ENCODE data around the gene ZNF330.
"Not testable (repeated sequence)": the region's sequence is repeated elsewhere in the genome, so short reads cannot be mapped to it uniquely, and the experiment has no call there.

ZNF330 gene

GRCh38 chr4:141220691-141221659 is at the start of gene ZNF330:
TSS of gene ZNF330 (plus strand) at chr4:141220895. CDS start at chr4:141222372, 1,477 bp downstream.
- peak; percentile 45 for DNase-seq (ENCODE audit: insufficient read length, low spot score)
- TF ChIP-seq CTCF (IDR thresholded peaks at IDR 0.05; ENCODE audit: insufficient read depth, missing control alignments), result peak; percentile 58
- FAIRE-seq, result peak; percentile 60

- no peak for TF ChIP-seq CTCF (IDR thresholded peaks at IDR 0.05; ENCODE audit: insufficient read depth, missing control alignments)
- FAIRE-seq (no peak), DNase-seq (ENCODE audit: insufficient read length, low spot score) (no peak)
Observed at GRCh38 chr4:141174457-141174856, 46.2 kb upstream of the ZNF330 start.

- FAIRE-seq, result no peak
- no peak for TF ChIP-seq CTCF (IDR thresholded peaks at IDR 0.05; ENCODE audit: insufficient read depth, missing control alignments)
- DNase-seq (ENCODE audit: insufficient read length, low spot score), result no peak
Observed at GRCh38 chr4:141177171-141177570, 43.5 kb upstream of the ZNF330 start.

- no peak for FAIRE-seq
- no peak for TF ChIP-seq CTCF (IDR thresholded peaks at IDR 0.05; ENCODE audit: insufficient read depth, missing control alignments)
- no peak for DNase-seq (ENCODE audit: insufficient read length, low spot score)
Observed at GRCh38 chr4:141179474-141180373, 41.0 kb upstream of the ZNF330 start.

GRCh38 chr4:141180991-141181761 is 39.5 kb upstream of the ZNF330 start:
- DNase-seq (ENCODE audit: insufficient read length, low spot score) (no peak), FAIRE-seq (no peak)
- TF ChIP-seq CTCF (IDR thresholded peaks at IDR 0.05; ENCODE audit: insufficient read depth, missing control alignments), result no peak

- DNase-seq (ENCODE audit: insufficient read length, low spot score); FAIRE-seq: not testable (repeated sequence)
Observed at GRCh38 chr4:141183491-141183890, 37.2 kb upstream of the ZNF330 start.

- no peak for TF ChIP-seq CTCF (IDR thresholded peaks at IDR 0.05; ENCODE audit: insufficient read depth, missing control alignments)
- FAIRE-seq (no peak), DNase-seq (ENCODE audit: insufficient read length, low spot score) (no peak)
Observed at GRCh38 chr4:141192564-141192963, 28.1 kb upstream of the ZNF330 start.
